BLaER1 (cell line): ENCODE data around the gene EML1.

Source experiments
- H3K27ac ChIP-seq: shearing (Covaris generic); formaldehyde crosslinking; 2 replicates; pipeline ENCODE4 v1.8.1; 2022
- H3K27me3 ChIP-seq: shearing (Covaris generic); formaldehyde crosslinking; 2 replicates; pipeline ENCODE4 v1.8.1; 2022
- H3K36me3 ChIP-seq: shearing (Covaris generic); formaldehyde crosslinking; 2 replicates; pipeline ENCODE4 v1.8.1; 2022
- H3K4me1 ChIP-seq: shearing (Covaris generic); formaldehyde crosslinking; 2 replicates; pipeline ENCODE4 v1.8.1; 2022
- H3K4me2 ChIP-seq: shearing (Covaris generic); formaldehyde crosslinking; 2 replicates; pipeline ENCODE4 v1.8.1; 2022
- H3K4me3 ChIP-seq: shearing (Covaris generic); formaldehyde crosslinking; 2 replicates; pipeline ENCODE4 v1.8.1; 2022
- H3K9ac ChIP-seq: shearing (Covaris generic); formaldehyde crosslinking; 2 replicates; pipeline ENCODE4 v1.8.1; 2022
- H3K9me3 ChIP-seq: shearing (Covaris generic); formaldehyde crosslinking; 2 replicates; pipeline ENCODE4 v1.8.1; 2022
- H4K20me1 ChIP-seq: shearing (Covaris generic); formaldehyde crosslinking; 2 replicates; pipeline ENCODE4 v1.8.1; 2022
- Cebpa-rat ChIP-seq: shearing (Covaris generic); IDR thresholded peaks from 2 replicates; pipeline ENCODE4 v1.8.1; 2022

Gene EML1

GRCh38 chr14:99950181-99950580 lies 157.0 kb downstream of the EML1 start:
- no peak for TF ChIP-seq Cebpa-rat
- H3K27me3 ChIP-seq = peaks cover 8% of the 10 kb centered on the region; the same call in 1 of the 2 replicates
- 0 out of 2 replicates have a peak, but pooled peaks cover 7% of the 10 kb centered on the region for H4K20me1 ChIP-seq
- H3K4me3 ChIP-seq = no peak overlapping the region
- no peak overlapping the region for H3K9ac ChIP-seq
- H3K4me2 ChIP-seq = no peak overlapping the region
- H3K4me1 ChIP-seq = peaks cover 53% of the 10 kb centered on the region
- no peak overlapping the region for H3K27ac ChIP-seq
- no peaks in the 10 kb centered on the region for H3K36me3 ChIP-seq
- H3K9me3 ChIP-seq = no peaks in the 10 kb centered on the region

- H3K4me2 ChIP-seq = peak overlapping the region; percentile 27
- no peak for TF ChIP-seq Cebpa-rat
- H3K4me1 ChIP-seq = peaks cover 57% of the 10 kb centered on the region
- no peaks in the 10 kb centered on the region for H3K9me3 ChIP-seq
- H4K20me1 ChIP-seq = 0 out of 2 replicates have a peak, but pooled peaks cover 6% of the 10 kb centered on the region
- no peaks in the 10 kb centered on the region for H3K36me3 ChIP-seq
- no peak overlapping the region for H3K27ac ChIP-seq
- H3K4me3 ChIP-seq = no peak overlapping the region
- H3K27me3 ChIP-seq = no peaks in the 10 kb centered on the region; the same call in 1 of the 2 replicates
- H3K9ac ChIP-seq = no peak overlapping the region
Observed at GRCh38 chr14:99951085-99951484, 157.9 kb downstream of the EML1 start.

- H3K9ac ChIP-seq = no peak overlapping the region
- H3K27ac ChIP-seq = no peak overlapping the region
- TF ChIP-seq Cebpa-rat = no peak
- H3K36me3 ChIP-seq = no peaks in the 10 kb centered on the region
- no peaks in the 10 kb centered on the region for H3K9me3 ChIP-seq
- H3K4me2 ChIP-seq = no peak overlapping the region
- H4K20me1 ChIP-seq = no peaks in the 10 kb centered on the region
- H3K27me3 ChIP-seq = no peaks in the 10 kb centered on the region
- H3K4me3 ChIP-seq = no peak overlapping the region
- peaks cover 50% of the 10 kb centered on the region for H3K4me1 ChIP-seq
Observed at GRCh38 chr14:99952039-99952438, 158.8 kb downstream of the EML1 start.

GRCh38 chr14:99952453-99952852 lies 159.2 kb downstream of the EML1 start:
- H4K20me1 ChIP-seq = no peaks in the 10 kb centered on the region
- H3K4me2 ChIP-seq = no peak overlapping the region
- no peaks in the 10 kb centered on the region for H3K9me3 ChIP-seq
- no peak overlapping the region for H3K9ac ChIP-seq
- H3K4me3 ChIP-seq = no peak overlapping the region
- no peaks in the 10 kb centered on the region for H3K27me3 ChIP-seq
- no peaks in the 10 kb centered on the region for H3K36me3 ChIP-seq
- TF ChIP-seq Cebpa-rat = no peak
- H3K27ac ChIP-seq = no peak overlapping the region
- H3K4me1 ChIP-seq = peaks cover 46% of the 10 kb centered on the region

GRCh38 chr14:99955826-99956455 lies 162.7 kb downstream of the EML1 start:
- H3K27me3 ChIP-seq = no peaks in the 10 kb centered on the region
- peaks cover 46% of the 10 kb centered on the region for H3K4me1 ChIP-seq
- no peak for TF ChIP-seq Cebpa-rat
- peak overlapping the region; percentile 42 for H3K4me2 ChIP-seq
- no peak overlapping the region for H3K4me3 ChIP-seq
- no peaks in the 10 kb centered on the region for H3K36me3 ChIP-seq
- H3K27ac ChIP-seq = no peak overlapping the region
- H3K9me3 ChIP-seq = peaks cover 12% of the 10 kb centered on the region; the same call in 1 of the 2 replicates
- H4K20me1 ChIP-seq = no peaks in the 10 kb centered on the region
- no peak overlapping the region for H3K9ac ChIP-seq

GRCh38 chr14:99958380-99958779 lies 165.2 kb downstream of the EML1 start:
- no peaks in the 10 kb centered on the region for H3K36me3 ChIP-seq
- H3K27ac ChIP-seq = no peak overlapping the region
- no peaks in the 10 kb centered on the region for H4K20me1 ChIP-seq
- H3K4me1 ChIP-seq = peaks cover 38% of the 10 kb centered on the region
- no peak overlapping the region for H3K4me2 ChIP-seq
- no peak overlapping the region for H3K9ac ChIP-seq
- H3K4me3 ChIP-seq = no peak overlapping the region
- no peaks in the 10 kb centered on the region for H3K27me3 ChIP-seq
- peaks cover 14% of the 10 kb centered on the region; the same call in 1 of the 2 replicates for H3K9me3 ChIP-seq
- no peak for TF ChIP-seq Cebpa-rat

- Histone ChIP-seq H3K4me2 (peak overlapping the region; percentile 18; the same call in 1 of the 2 replicates), H3K27ac (no peak overlapping the region), H3K9ac (no peak overlapping the region), H3K27me3 (no peaks in the 10 kb centered on the region), H4K20me1 (no peaks in the 10 kb centered on the region), H3K9me3 (peaks cover 14% of the 10 kb centered on the region; the same call in 1 of the 2 replicates), H3K4me3 (no peak overlapping the region), H3K4me1 (peaks cover 10% of the 10 kb centered on the region), H3K36me3 (no peaks in the 10 kb centered on the region)
- TF ChIP-seq Cebpa-rat = no peak
Observed at GRCh38 chr14:99961826-99962518, 168.8 kb downstream of the EML1 start.

- H3K27ac ChIP-seq = no peak overlapping the region
- H3K9me3 ChIP-seq = peaks cover 10% of the 10 kb centered on the region; the same call in 1 of the 2 replicates
Observed at GRCh38 chr14:99964979-99965378, 171.8 kb downstream of the EML1 start.

GRCh38 chr14:99966037-99966835 lies 173.0 kb downstream of the EML1 start:
- no peak for TF ChIP-seq Cebpa-rat
- H3K36me3 ChIP-seq = no peaks in the 10 kb centered on the region

More at GRCh38 chr14:99964979-99965378, 171.8 kb downstream of the EML1 start:
- Histone ChIP-seq H4K20me1 (no peaks in the 10 kb centered on the region), H3K4me1 (peaks cover 5% of the 10 kb centered on the region; the same call in 1 of the 2 replicates), H3K9ac (no peak overlapping the region), H3K27me3 (no peaks in the 10 kb centered on the region), H3K36me3 (no peaks in the 10 kb centered on the region), H3K4me2 (no peak overlapping the region), H3K4me3 (no peak overlapping the region)
- no peak for TF ChIP-seq Cebpa-rat

GRCh38 chr14:99966912-99967311 lies 173.7 kb downstream of the EML1 start:
- H3K4me1 ChIP-seq = peaks cover 4% of the 10 kb centered on the region; the same call in 1 of the 2 replicates
- H3K9ac ChIP-seq = no peak overlapping the region
- no peaks in the 10 kb centered on the region for H4K20me1 ChIP-seq
- no peaks in the 10 kb centered on the region for H3K9me3 ChIP-seq
- no peak overlapping the region for H3K27ac ChIP-seq
- no peak overlapping the region for H3K4me3 ChIP-seq
- no peaks in the 10 kb centered on the region for H3K27me3 ChIP-seq
- H3K36me3 ChIP-seq = no peaks in the 10 kb centered on the region
- no peak overlapping the region for H3K4me2 ChIP-seq
- no peak for TF ChIP-seq Cebpa-rat

More at GRCh38 chr14:99966037-99966835, 173.0 kb downstream of the EML1 start:
- no peaks in the 10 kb centered on the region for H3K9me3 ChIP-seq
- no peaks in the 10 kb centered on the region for H3K27me3 ChIP-seq
- no peak overlapping the region for H3K9ac ChIP-seq
- H4K20me1 ChIP-seq = no peaks in the 10 kb centered on the region
- no peak overlapping the region for H3K4me3 ChIP-seq
- peaks cover 5% of the 10 kb centered on the region; the same call in 1 of the 2 replicates for H3K4me1 ChIP-seq
- no peak overlapping the region for H3K27ac ChIP-seq
- no peak overlapping the region for H3K4me2 ChIP-seq
